ENCODE data around the gene ABCG2. TPM values are rescaled to one million over a fixed set of nuclear protein-coding genes. Genes with fewer than 3 reads are reported as not detected.
A peak's percentile ranks its signal among the peaks of the same experiment; 100 is the strongest.

ABCG2 gene
- total RNA-seq, result 25.1 TPM

- DNase-seq, result peak; percentile 10
Observed at GRCh38 chr4:88158489-88159228, at the start of gene ABCG2. Gene ABCG2, minus strand, starts transcription at chr4:88158639. Its CDS starts 18,644 bp downstream, at chr4:88139995.

- no peak for DNase-seq
Observed at GRCh38 chr4:88208156-88208555, 49.7 kb upstream of the ABCG2 start.

- no peak for DNase-seq
Observed at GRCh38 chr4:88207171-88207570, 48.7 kb upstream of the ABCG2 start.

- no peak for DNase-seq
Observed at GRCh38 chr4:88204882-88205281, 46.4 kb upstream of the ABCG2 start.

- DNase-seq, result no peak
Observed at GRCh38 chr4:88202443-88202842, 44.0 kb upstream of the ABCG2 start.

GRCh38 chr4:88200186-88200585 is 41.7 kb upstream of the ABCG2 start:
- no peak for DNase-seq

- DNase-seq, result no peak
Observed at GRCh38 chr4:88196523-88197185, 38.2 kb upstream of the ABCG2 start.

- no peak for DNase-seq
Observed at GRCh38 chr4:88196013-88196365, 37.5 kb upstream of the ABCG2 start.

GRCh38 chr4:88195328-88196012 is 37.0 kb upstream of the ABCG2 start:
- DNase-seq, result no peak

- DNase-seq, result no peak
Observed at GRCh38 chr4:88191404-88191803, 33.0 kb upstream of the ABCG2 start.

GRCh38 chr4:88189881-88190585 is 31.6 kb upstream of the ABCG2 start:
- no peak for DNase-seq

GRCh38 chr4:88189418-88189738 is 30.9 kb upstream of the ABCG2 start:
- no peak for DNase-seq

GRCh38 chr4:88188738-88189417 is 30.4 kb upstream of the ABCG2 start:
- no peak for DNase-seq

GRCh38 chr4:88187766-88188165 is 29.3 kb upstream of the ABCG2 start:
- no peak for DNase-seq

- DNase-seq, result no peak
Observed at GRCh38 chr4:88185906-88186305, 27.5 kb upstream of the ABCG2 start.

GRCh38 chr4:88179261-88179660 is 20.8 kb upstream of the ABCG2 start:
- no peak for DNase-seq

GRCh38 chr4:88178626-88179231 is 20.3 kb upstream of the ABCG2 start:
- no peak for DNase-seq

- DNase-seq, result no peak
Observed at GRCh38 chr4:88177983-88178625, 19.7 kb upstream of the ABCG2 start.

GRCh38 chr4:88172987-88173386 is 14.5 kb upstream of the ABCG2 start:
- no peak for DNase-seq

- no peak for DNase-seq
Observed at GRCh38 chr4:88171206-88171605, 12.8 kb upstream of the ABCG2 start.

GRCh38 chr4:88169298-88169697 is 10.9 kb upstream of the ABCG2 start:
- no peak for DNase-seq

GRCh38 chr4:88166608-88167007 is 8.2 kb upstream of the ABCG2 start:
- no peak for DNase-seq

Measured in occipital lobe (tissue), 2 donors.